Activated CD4-positive, alpha-beta memory T cell treated with anti-CD3 and anti-CD28 coated beads, Interleukin-2, amount 10 ng/mL, durations not matched to agents 7 days and 5 days (primary cell): ENCODE measurements around the gene CES4A. TPM values are rescaled to one million over a fixed set of nuclear protein-coding genes. Genes with fewer than 3 reads are reported as not detected.
"Not testable (repeated sequence)": the region's sequence is repeated elsewhere in the genome, so short reads cannot be mapped to it uniquely, and the experiment has no call there.

Experiments
- CTCF ChIA-PET: fragments of 350-600 bp; sonication (Branson Sonifier 250); formaldehyde crosslinking; loops from one replicate; lab custom pipeline; 2021; ENCODE audit warnings: antibody characterized with exemption, inconsistent platforms; lab: Charles Lee
- POLR2A ChIA-PET: fragments of 350-600 bp; sonication (Branson Sonifier 250); formaldehyde crosslinking; loops from one replicate; lab custom pipeline; 2021; ENCODE audit warnings: antibody characterized with exemption; lab: Charles Lee
- DNase-seq: peaks from one replicate; pipeline ENCODE4 v3.0.0-alpha.2; 2020
- H3K27ac Mint-ChIP-seq: one replicate; pipeline ENCODE4 v1.8.0; 2021; ENCODE audit warnings: mild to moderate bottlenecking, mixed read lengths
- H3K27me3 Mint-ChIP-seq: one replicate; pipeline ENCODE4 v1.8.0; 2021; ENCODE audit warnings: mixed read lengths
- H3K36me3 Mint-ChIP-seq: one replicate; pipeline ENCODE4 v1.8.0; 2021; ENCODE audit warnings: low read depth, mixed read lengths
- H3K4me1 Mint-ChIP-seq: one replicate; pipeline ENCODE4 v1.8.0; 2021; ENCODE audit warnings: mixed read lengths
- H3K4me3 Mint-ChIP-seq: one replicate; pipeline ENCODE4 v1.8.0; 2021; ENCODE audit warnings: mild to moderate bottlenecking, mixed read lengths
- H3K9me3 Mint-ChIP-seq: one replicate; pipeline ENCODE4 v1.8.0; 2021; ENCODE audit warnings: mixed read lengths
- total RNA-seq, 2 experiments: library from RNA; stranded (reverse); gene quantifications; one replicate each; pipeline ENCODE4 v1.2.3, GENCODE V29; 2021

The CES4A gene
- total RNA-seq, 2 experiments from 2014 or later: 37.8 to 39.3 TPM

- ChIA-PET CTCF (no interaction called here), POLR2A (interaction anchor here (2.0 kb wide), 1 partner anchor 23 kb away, joined by 10 read pairs; no protein-coding TSS in a partner anchor)
- H3K27ac Mint-ChIP-seq: no peak overlapping the region
- H3K9me3 Mint-ChIP-seq: no peaks in the 10 kb centered on the region
- H3K27me3 Mint-ChIP-seq: no peaks in the 10 kb centered on the region
- no peak for DNase-seq
- H3K4me3 Mint-ChIP-seq: no peak overlapping the region
- H3K4me1 Mint-ChIP-seq: peaks cover 74% of the 10 kb centered on the region
- H3K36me3 Mint-ChIP-seq: peaks cover 74% of the 10 kb centered on the region
These were observed 47.9 kb downstream of the CES4A start for GRCh38 chr16:67036323-67036741.

- ChIA-PET CTCF (interaction anchor here (1.2 kb wide), 1 partner anchor 26 kb away, joined by 3 read pairs; no protein-coding TSS in a partner anchor), POLR2A (interaction anchor here (0.8 to 2.6 kb wide), 2 partner anchors 9 to 13 kb away, joined by 3 to 12 read pairs; no protein-coding TSS in a partner anchor)
- H3K9me3 Mint-ChIP-seq: no peaks in the 10 kb centered on the region
- DNase-seq: no peak
- H3K36me3 Mint-ChIP-seq: peaks cover 70% of the 10 kb centered on the region
- H3K27me3 Mint-ChIP-seq: no peaks in the 10 kb centered on the region
- no peak overlapping the region for H3K4me3 Mint-ChIP-seq
- H3K4me1 Mint-ChIP-seq: peaks cover 54% of the 10 kb centered on the region
- no peak overlapping the region for H3K27ac Mint-ChIP-seq
These were observed 51.1 kb downstream of the CES4A start for GRCh38 chr16:67039260-67040020.

GRCh38 chr16:67040166-67040565, 51.8 kb downstream of the CES4A start:
- H3K27ac Mint-ChIP-seq: no peak overlapping the region
- H3K9me3 Mint-ChIP-seq: no peaks in the 10 kb centered on the region
- ChIA-PET POLR2A (interaction anchor here (2.6 kb wide), 1 partner anchor 9 kb away, joined by 12 read pairs; no protein-coding TSS in a partner anchor), CTCF (no interaction called here)
- peaks cover 47% of the 10 kb centered on the region for H3K4me1 Mint-ChIP-seq
- H3K36me3 Mint-ChIP-seq: peaks cover 63% of the 10 kb centered on the region
- H3K27me3 Mint-ChIP-seq: no peaks in the 10 kb centered on the region
- no peak overlapping the region for H3K4me3 Mint-ChIP-seq
- no peak for DNase-seq

- no peak overlapping the region for H3K4me3 Mint-ChIP-seq
- H3K4me1 Mint-ChIP-seq: peaks cover 41% of the 10 kb centered on the region
- DNase-seq: no peak
- POLR2A ChIA-PET: interaction anchor here (0.8 to 1.0 kb wide), 2 partner anchors 11 to 65 kb away, joined by 3 read pairs; no protein-coding TSS in a partner anchor
- peaks cover 62% of the 10 kb centered on the region for H3K36me3 Mint-ChIP-seq
- no peak overlapping the region for H3K27ac Mint-ChIP-seq
- CTCF ChIA-PET: interaction anchor here (0.9 to 1.2 kb wide), 2 partner anchors 14 to 63 kb away, joined by 3 read pairs; no protein-coding TSS in a partner anchor
- H3K27me3 Mint-ChIP-seq: no peaks in the 10 kb centered on the region
- no peaks in the 10 kb centered on the region for H3K9me3 Mint-ChIP-seq
These were observed 52.5 kb downstream of the CES4A start for GRCh38 chr16:67040906-67041305.

DNA sequence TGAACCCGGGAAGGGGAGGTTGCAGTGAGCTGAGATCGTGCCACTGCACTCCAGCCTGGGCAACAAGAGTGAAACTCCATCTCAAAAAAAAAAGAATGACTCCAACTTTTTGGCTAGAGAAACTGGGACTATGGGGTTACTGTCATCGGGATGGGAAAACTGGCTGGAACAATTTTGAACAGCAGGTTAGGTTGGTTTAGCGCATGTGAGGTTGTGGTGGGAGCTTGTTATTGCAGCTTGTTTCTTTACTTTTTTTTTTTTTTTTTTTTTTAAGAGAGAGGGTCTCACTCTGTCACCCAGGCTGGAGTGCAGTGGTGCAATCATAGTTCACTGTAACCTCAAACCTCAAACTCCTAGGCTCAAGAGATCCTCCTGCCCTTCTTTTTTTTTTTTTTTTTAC, 53.1 kb downstream of the CES4A start:
- not testable (repeated sequence) for H3K9me3 Mint-ChIP-seq, H3K4me3 Mint-ChIP-seq, H3K27ac Mint-ChIP-seq, DNase-seq, H3K27me3 Mint-ChIP-seq
- H3K4me1 Mint-ChIP-seq: peaks cover 38% of the 10 kb centered on the region
- peaks cover 61% of the 10 kb centered on the region for H3K36me3 Mint-ChIP-seq
- ChIA-PET CTCF (interaction anchor here (0.5 to 1.2 kb wide), 7 partner anchors 13 to 506 kb away, joined by 3 to 5 read pairs (median 3); no protein-coding TSS in a partner anchor), POLR2A (interaction anchor here (0.8 to 1.0 kb wide), 2 partner anchors 11 to 66 kb away, joined by 3 read pairs; no protein-coding TSS in a partner anchor)

DNA sequence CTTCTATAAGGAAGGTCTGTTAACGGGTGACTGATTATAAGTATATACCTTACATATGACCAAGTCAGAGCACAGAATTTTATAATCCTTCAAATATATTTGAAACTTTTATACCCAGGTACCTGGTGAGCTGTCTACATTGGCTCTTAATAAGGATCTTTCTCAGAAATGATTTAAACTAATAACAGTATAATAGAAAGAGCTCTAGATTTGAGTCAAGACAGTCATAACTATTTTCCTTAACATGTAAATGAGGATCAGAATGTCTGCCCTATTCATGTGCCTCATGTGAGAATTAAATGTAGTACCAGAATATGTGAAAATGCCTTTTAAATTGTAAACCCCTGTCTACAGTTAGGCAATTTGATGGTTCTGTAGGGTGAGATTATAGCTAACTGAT, 55.0 kb downstream of the CES4A start:
- Mint-ChIP-seq H3K4me3 (no peak overlapping the region), H3K4me1 (peaks cover 38% of the 10 kb centered on the region), H3K27me3 (no peaks in the 10 kb centered on the region), H3K36me3 (peaks cover 63% of the 10 kb centered on the region), H3K27ac (no peak overlapping the region), H3K9me3 (no peaks in the 10 kb centered on the region)
- ChIA-PET CTCF (interaction anchor here (0.8 to 2.6 kb wide), 8 partner anchors 11 to 183 kb away, joined by 3 to 12 read pairs (median 3); partner anchors contain the start of gene TMEM208), POLR2A (interaction anchor here (1.0 to 3.6 kb wide), 9 partner anchors 10 to 115 kb away, joined by 3 to 22 read pairs (median 4); no protein-coding TSS in a partner anchor)
- no peak for DNase-seq

GRCh38 chr16:67050796-67051195, 62.4 kb downstream of the CES4A start:
- Mint-ChIP-seq H3K27ac (no peak overlapping the region), H3K27me3 (no peaks in the 10 kb centered on the region), H3K4me1 (peaks cover 41% of the 10 kb centered on the region), H3K9me3 (no peaks in the 10 kb centered on the region), H3K36me3 (peaks cover 37% of the 10 kb centered on the region), H3K4me3 (no peak overlapping the region)
- DNase-seq: no peak
- CTCF ChIA-PET: no interaction called here
- POLR2A ChIA-PET: interaction anchor here (1.0 kb wide), 1 partner anchor 15 kb away, joined by 3 read pairs; no protein-coding TSS in a partner anchor

- peaks cover 47% of the 10 kb centered on the region for H3K4me1 Mint-ChIP-seq
These were observed 64.0 kb downstream of the CES4A start for GRCh38 chr16:67052399-67052798.

GRCh38 chr16:67053767-67054334, 65.5 kb downstream of the CES4A start:
- no peaks in the 10 kb centered on the region for H3K9me3 Mint-ChIP-seq
- H3K27ac Mint-ChIP-seq: peak overlapping the region; percentile 87
- peaks cover 36% of the 10 kb centered on the region for H3K36me3 Mint-ChIP-seq
- peak overlapping the region; percentile 50 for H3K4me3 Mint-ChIP-seq
- H3K4me1 Mint-ChIP-seq: peaks cover 55% of the 10 kb centered on the region
- POLR2A ChIA-PET: interaction anchor here (0.7 to 4.0 kb wide), 10 partner anchors 10 to 105 kb away, joined by 3 to 43 read pairs (median 4); partner anchors contain the start of genes CBFB and TRADD
- H3K27me3 Mint-ChIP-seq: no peaks in the 10 kb centered on the region
- CTCF ChIA-PET: interaction anchor here (0.6 to 4.3 kb wide), 5 partner anchors 10 to 135 kb away, joined by 3 to 19 read pairs (median 4); partner anchors contain the start of gene CDH16
- no peak for DNase-seq

More at GRCh38 chr16:67052399-67052798, 64.0 kb downstream of the CES4A start:
- H3K36me3 Mint-ChIP-seq: peaks cover 33% of the 10 kb centered on the region
- H3K27ac Mint-ChIP-seq: peak overlapping the region; percentile 87
- no peaks in the 10 kb centered on the region for H3K27me3 Mint-ChIP-seq
- CTCF ChIA-PET: interaction anchor here (1.0 to 4.3 kb wide), 3 partner anchors 34 to 105 kb away, joined by 5 to 19 read pairs (median 6); no protein-coding TSS in a partner anchor
- POLR2A ChIA-PET: interaction anchor here (0.7 to 4.0 kb wide), 8 partner anchors 8 to 107 kb away, joined by 3 to 43 read pairs (median 4); partner anchors contain the start of genes CBFB and TRADD
- H3K9me3 Mint-ChIP-seq: no peaks in the 10 kb centered on the region
- peak overlapping the region; percentile 50 for H3K4me3 Mint-ChIP-seq
- no peak for DNase-seq

DNA sequence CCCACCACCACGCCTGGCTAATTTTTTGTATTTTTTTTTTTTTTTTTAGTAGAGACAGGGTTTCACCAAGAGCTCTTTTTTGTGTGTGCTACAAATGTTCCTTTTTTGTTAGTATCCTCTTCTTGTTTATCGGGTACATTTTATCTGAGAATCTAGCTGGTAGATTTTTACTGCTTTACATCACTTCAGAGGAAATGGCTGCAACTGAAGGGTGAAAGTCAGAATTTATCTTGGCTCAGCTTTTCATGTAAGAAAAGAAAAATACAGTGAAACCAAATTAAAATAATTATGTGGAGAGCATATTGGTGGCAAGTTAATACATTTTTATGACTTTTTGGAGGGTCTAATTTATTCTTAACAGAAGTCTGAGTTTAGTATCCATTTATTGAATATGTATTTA, 66.5 kb downstream of the CES4A start:
- ChIA-PET CTCF (interaction anchor here (0.7 to 4.3 kb wide), 9 partner anchors 11 to 105 kb away, joined by 3 to 19 read pairs (median 4); partner anchors contain the start of genes FBXL8 and TRADD), POLR2A (interaction anchor here (1.1 to 4.0 kb wide), 6 partner anchors 11 to 96 kb away, joined by 3 to 43 read pairs (median 4); partner anchors contain the start of genes B3GNT9 and CBFB)
- H3K9me3 Mint-ChIP-seq: no peaks in the 10 kb centered on the region
- H3K4me1 Mint-ChIP-seq: peaks cover 61% of the 10 kb centered on the region
- no peaks in the 10 kb centered on the region for H3K27me3 Mint-ChIP-seq
- peak overlapping the region; percentile 87 for H3K27ac Mint-ChIP-seq
- DNase-seq: no peak
- peaks cover 42% of the 10 kb centered on the region for H3K36me3 Mint-ChIP-seq
- H3K4me3 Mint-ChIP-seq: no peak overlapping the region

GRCh38 chr16:67055712-67056487, 67.5 kb downstream of the CES4A start:
- Mint-ChIP-seq H3K27me3 (no peaks in the 10 kb centered on the region), H3K27ac (peak overlapping the region; percentile 85), H3K36me3 (peaks cover 51% of the 10 kb centered on the region), H3K9me3 (no peaks in the 10 kb centered on the region), H3K4me3 (peak overlapping the region; percentile 13), H3K4me1 (peaks cover 66% of the 10 kb centered on the region)
- ChIA-PET CTCF (interaction anchor here (1.1 to 4.3 kb wide), 5 partner anchors 38 to 104 kb away, joined by 4 to 19 read pairs (median 4); partner anchors contain the start of genes FBXL8 and TRADD), POLR2A (interaction anchor here (0.6 to 4.0 kb wide), 7 partner anchors 11 to 95 kb away, joined by 3 to 43 read pairs (median 4); partner anchors contain the start of genes B3GNT9 and CBFB)
- peak; percentile 30 for DNase-seq
